Left lung (tissue), 10 donors: ENCODE data around the gene TNFRSF19. TPM values are rescaled to one million over a fixed set of nuclear protein-coding genes. Genes with fewer than 3 reads are reported as not detected.

Experiments
- ATAC-seq: fragments of 200-7000 bp; cut with Tn5 transposase; one replicate; pipeline ENCODE4 v1.9.1; 2020; ENCODE audit warnings: moderate library complexity
- DNase-seq, 4 donors: peaks; one replicate each; pipeline ENCODE4 v3.0.0-alpha.2; 2013 to 2020
- H3K27ac ChIP-seq, 2 donors: fragments of 200-600 bp; sonication (generic) in 1 of 2; one replicate each; pipeline versions ENCODE4 v1.5.0 to v1.8.0; 2020 to 2021
- H3K27me3 ChIP-seq, 2 donors: fragments of 200-600 bp; sonication (generic) in 1 of 2; one replicate each; pipeline versions ENCODE4 v1.5.0 to v1.8.0; 2020 to 2021
- H3K36me3 ChIP-seq, 2 donors: fragments of 200-600 bp; sonication (generic) in 1 of 2; one replicate each; pipeline versions ENCODE4 v1.5.0 to v1.8.0; 2020 to 2021
- H3K4me1 ChIP-seq, 2 donors: fragments of 200-600 bp; one replicate each; pipeline ENCODE4 v1.8.0; 2021
- H3K4me3 ChIP-seq, 2 donors: fragments of 200-600 bp; sonication (generic) in 1 of 2; one replicate each; pipeline versions ENCODE4 v1.5.0 to v1.8.0; 2020 to 2021; ENCODE audit warnings: mild to moderate bottlenecking in 1 of 2
- H3K9me3 ChIP-seq, 2 donors: fragments of 200-600 bp; sonication (generic) in 1 of 2; one replicate each; pipeline versions ENCODE4 v1.5.0 to v1.8.0; 2020 to 2021
- intact Hi-C, 2 donors: fragments of 100-400 bp; cut with DNase I; formaldehyde crosslinking; loops; one replicate each; pipeline versions ENCODE4 v1.11.2 to v1.14.2; 2022
- polyA plus RNA-seq, 6 donors: library from polyadenylated mRNA; unstranded; fragments of 120-200 nt; gene quantifications; one replicate each; pipeline ENCODE4 v1.2.1, GENCODE V29; 2013; ENCODE audit not compliant: insufficient read length in 6 of 6
- total RNA-seq, 2 donors: library from RNA; stranded (reverse); fragmentation: NEBNext Ultra II Directional; extraction: Animal tissue kit (Norgen Biotek cat#: 25700); gene quantifications; one replicate each; pipeline ENCODE4 v1.2.1, GENCODE V29; 2021
- TF ChIP-seq, protein P1 (sequence below), 2 donors: fragments of 200-600 bp; sonication (generic) in 1 of 2; IDR thresholded peaks; one replicate each; pipeline versions ENCODE4 v1.5.0 to v1.8.0; 2021; ENCODE audit warnings: antibody characterized with exemption in 2 of 2
- donor health status: DM: no; HTN: yes; CAD: no.
- donor health status: DM: no; HTN: no; CAD: no.

The TNFRSF19 gene
- total and polyA plus RNA-seq, 8 donors = 28.1 to 97.1 (median 87.5) TPM

DNA sequence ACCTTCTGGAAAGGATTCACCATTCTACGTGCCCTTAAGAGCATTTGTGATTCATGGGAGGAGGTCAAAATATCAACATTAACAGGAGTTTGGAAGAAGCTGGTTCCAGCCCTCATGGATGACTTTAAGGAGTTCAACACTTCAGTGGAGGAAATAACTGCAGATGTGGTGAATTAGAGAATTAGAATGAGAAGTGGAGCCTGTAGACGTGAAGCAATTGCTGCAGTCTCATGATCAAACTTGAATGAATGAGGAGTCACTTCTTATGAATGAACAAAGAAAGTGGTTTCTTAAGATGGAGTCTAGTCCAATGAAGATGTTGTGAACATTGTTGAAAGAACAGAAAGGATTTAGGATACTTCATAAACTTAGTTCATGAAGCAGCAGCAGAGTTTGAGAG, 129.1 kb downstream of the TNFRSF19 start:
- TF ChIP-seq, protein P1, sequence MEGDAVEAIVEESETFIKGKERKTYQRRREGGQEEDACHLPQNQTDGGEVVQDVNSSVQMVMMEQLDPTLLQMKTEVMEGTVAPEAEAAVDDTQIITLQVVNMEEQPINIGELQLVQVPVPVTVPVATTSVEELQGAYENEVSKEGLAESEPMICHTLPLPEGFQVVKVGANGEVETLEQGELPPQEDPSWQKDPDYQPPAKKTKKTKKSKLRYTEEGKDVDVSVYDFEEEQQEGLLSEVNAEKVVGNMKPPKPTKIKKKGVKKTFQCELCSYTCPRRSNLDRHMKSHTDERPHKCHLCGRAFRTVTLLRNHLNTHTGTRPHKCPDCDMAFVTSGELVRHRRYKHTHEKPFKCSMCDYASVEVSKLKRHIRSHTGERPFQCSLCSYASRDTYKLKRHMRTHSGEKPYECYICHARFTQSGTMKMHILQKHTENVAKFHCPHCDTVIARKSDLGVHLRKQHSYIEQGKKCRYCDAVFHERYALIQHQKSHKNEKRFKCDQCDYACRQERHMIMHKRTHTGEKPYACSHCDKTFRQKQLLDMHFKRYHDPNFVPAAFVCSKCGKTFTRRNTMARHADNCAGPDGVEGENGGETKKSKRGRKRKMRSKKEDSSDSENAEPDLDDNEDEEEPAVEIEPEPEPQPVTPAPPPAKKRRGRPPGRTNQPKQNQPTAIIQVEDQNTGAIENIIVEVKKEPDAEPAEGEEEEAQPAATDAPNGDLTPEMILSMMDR (IDR thresholded peaks at IDR 0.05) = no peak
- no peak overlapping the region for H3K4me3 ChIP-seq
- no peaks in the 10 kb centered on the region for H3K9me3 ChIP-seq
- H3K27me3 ChIP-seq = no peaks in the 10 kb centered on the region
- no peaks in the 10 kb centered on the region for H3K36me3 ChIP-seq
- H3K4me1 ChIP-seq = peaks cover 0 to 8% of the 10 kb centered on the region in 2 donors
- DNase-seq (no peak), ATAC-seq (no peak)
- intact Hi-C loops = no loop called here
- H3K27ac ChIP-seq = no peak overlapping the region

DNA sequence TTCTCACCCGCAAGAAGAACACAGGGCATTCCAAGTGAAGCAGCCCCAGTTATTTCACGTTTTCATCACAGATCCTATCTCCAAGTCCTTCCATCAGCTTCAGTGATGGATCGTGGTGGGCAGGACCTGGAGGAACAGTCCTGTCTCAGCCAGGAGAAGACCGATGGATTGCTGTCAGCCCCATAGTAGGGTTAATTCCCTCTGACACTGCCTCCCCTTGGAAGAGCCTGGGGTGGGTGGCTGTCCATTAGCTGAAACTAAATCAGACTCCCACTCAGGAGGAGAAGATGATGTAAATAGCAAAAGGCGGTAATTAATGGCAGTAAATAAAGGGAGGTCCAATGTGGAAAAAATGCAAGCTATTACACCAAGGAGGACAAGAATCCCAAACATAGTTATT, 131.0 kb downstream of the TNFRSF19 start:
- DNase-seq = no peak
- H3K27ac ChIP-seq = no peak overlapping the region
- ATAC-seq = no peak
- peaks cover 0 to 8% of the 10 kb centered on the region in 2 donors for H3K4me1 ChIP-seq
- no peaks in the 10 kb centered on the region for H3K27me3 ChIP-seq
- no peaks in the 10 kb centered on the region for H3K36me3 ChIP-seq
- TF ChIP-seq, protein P1 (IDR thresholded peaks at IDR 0.05) = no peak
- intact Hi-C loops = no loop called here
- H3K4me3 ChIP-seq = no peak overlapping the region
- no peaks in the 10 kb centered on the region for H3K9me3 ChIP-seq

DNA sequence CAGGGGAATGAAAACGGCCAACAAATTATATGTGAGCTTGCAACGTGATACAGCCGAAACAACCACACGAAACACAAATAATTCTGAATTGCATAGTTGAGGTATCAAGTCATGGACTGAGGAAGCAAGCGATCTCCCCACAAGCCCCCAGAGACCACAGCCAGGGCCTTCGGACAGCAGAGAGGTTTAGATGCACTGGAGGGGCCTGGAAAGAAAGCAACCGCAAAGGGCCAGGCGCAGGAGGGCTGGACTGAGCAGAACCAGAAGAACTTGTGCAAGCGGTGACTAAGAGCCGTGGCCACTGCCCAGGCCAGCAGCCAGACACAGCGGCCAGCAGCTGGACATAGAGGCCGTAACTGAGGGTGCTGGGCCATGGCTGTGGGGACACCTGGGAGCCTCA, 131.4 kb downstream of the TNFRSF19 start:
- H3K4me1 ChIP-seq = peaks cover 0 to 8% of the 10 kb centered on the region in 2 donors
- H3K27ac ChIP-seq = no peak overlapping the region
- H3K36me3 ChIP-seq = no peaks in the 10 kb centered on the region
- H3K27me3 ChIP-seq = no peaks in the 10 kb centered on the region
- intact Hi-C loops = no loop called here
- TF ChIP-seq, protein P1 (IDR thresholded peaks at IDR 0.05) = no peak
- peak in 2 of 4 donors; percentile 71 to 81 for DNase-seq
- H3K4me3 ChIP-seq = no peak overlapping the region
- peak; percentile 78 for ATAC-seq
- no peaks in the 10 kb centered on the region for H3K9me3 ChIP-seq

DNA sequence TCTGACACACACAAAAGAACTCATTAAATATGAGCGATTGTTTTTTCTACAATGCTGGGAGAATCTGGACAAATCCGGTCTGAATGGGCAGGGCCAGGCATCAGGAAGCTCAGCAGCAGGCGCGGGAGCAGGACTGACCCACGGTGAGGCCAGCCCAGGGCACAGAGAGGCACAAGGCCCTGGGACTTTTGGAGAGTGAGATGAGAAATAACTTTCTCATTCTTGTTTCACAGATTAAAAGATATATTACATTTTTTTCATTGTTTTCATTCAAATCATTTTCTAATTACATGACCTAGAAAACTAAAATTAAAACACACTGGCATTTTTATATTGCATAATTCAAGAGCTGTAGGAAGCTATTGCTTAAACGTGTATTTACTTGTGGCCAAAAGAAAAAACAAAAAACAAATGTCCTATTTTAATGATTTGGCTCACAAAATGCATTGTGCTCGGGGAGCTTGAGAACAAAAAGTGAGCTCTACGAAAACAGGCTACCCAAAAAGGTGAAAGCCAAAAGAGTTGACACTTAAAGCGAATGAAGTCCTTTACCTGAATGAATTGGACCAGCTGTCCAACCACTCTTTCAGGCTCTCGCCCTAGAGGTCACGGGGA, 133.1 kb downstream of the TNFRSF19 start:
- Histone ChIP-seq H3K4me3 (no peak overlapping the region), H3K36me3 (no peaks in the 10 kb centered on the region), H3K27ac (peak overlapping the region in 1 of 2 donors; percentile 44), H3K4me1 (peaks cover 0 to 8% of the 10 kb centered on the region in 2 donors), H3K9me3 (no peaks in the 10 kb centered on the region), H3K27me3 (no peaks in the 10 kb centered on the region)
- ATAC-seq (peak; percentile 18), DNase-seq (peak in 2 of 4 donors; percentile 40 to 64)
- TF ChIP-seq, protein P1 (IDR thresholded peaks at IDR 0.05) = no peak
- intact Hi-C loops = no loop called here

DNA sequence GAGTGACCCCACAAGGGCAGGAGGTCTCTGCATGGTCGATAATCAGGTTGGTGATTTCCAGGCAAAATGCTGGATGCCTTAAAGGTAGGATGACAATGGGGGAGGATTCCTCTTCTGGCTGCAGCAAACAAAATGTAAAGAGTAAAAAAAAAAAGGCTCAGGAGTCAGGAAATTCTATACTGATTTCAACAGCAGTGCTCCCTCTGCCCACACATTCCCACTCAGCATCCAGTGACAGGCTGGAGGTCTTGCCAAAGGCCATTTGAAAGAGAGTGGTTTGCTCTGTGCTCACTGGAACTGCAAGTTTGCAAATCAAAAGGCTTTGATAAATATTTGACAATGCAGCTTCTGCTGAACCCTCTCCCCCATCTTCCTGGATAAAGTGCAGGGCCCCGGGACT, 135.4 kb downstream of the TNFRSF19 start:
- no peak for ATAC-seq
- TF ChIP-seq, protein P1 (IDR thresholded peaks at IDR 0.05) = no peak
- H3K4me3 ChIP-seq = no peak overlapping the region
- intact Hi-C loops = no loop called here
- H3K9me3 ChIP-seq = no peaks in the 10 kb centered on the region
- H3K27ac ChIP-seq = no peak overlapping the region
- no peaks in the 10 kb centered on the region for H3K36me3 ChIP-seq
- H3K27me3 ChIP-seq = no peaks in the 10 kb centered on the region
- DNase-seq = peak in 2 of 4 donors; percentile 84 to 91
- H3K4me1 ChIP-seq = peaks cover 0 to 8% of the 10 kb centered on the region in 2 donors
